Gastrocnemius medialis (tissue), 4 donors: ENCODE measurements around the gene CKAP4.

Experiments
- CTCF ChIP-seq, 5 experiments: fragments of 450-650 bp in 3 of 5; fragments of 200-600 bp in 2 of 5; sonication (generic) in 2 of 5; IDR thresholded peaks in 4 of 5; conservative IDR thresholded peaks in 1 of 5; 1 replicate in 4 of 5; 2 replicates in 1 of 5; pipeline ENCODE4 v1.5.1; 2016 to 2019; ENCODE audit warnings: antibody characterized with exemption in 5 of 5, mild to moderate bottlenecking in 3 of 5, moderate library complexity in 3 of 5
- POLR2A ChIP-seq, 2 donors: fragments of 450-650 bp; IDR thresholded peaks; one replicate each; pipeline ENCODE4 v1.6.1; 2017; ENCODE audit warnings: antibody characterized with exemption in 2 of 2, mild to moderate bottlenecking in 2 of 2, moderate library complexity in 2 of 2

- TF ChIP-seq CTCF (IDR thresholded peaks at IDR 0.05 in 4 of 5, conservative IDR thresholded peaks at IDR 0.05 in 1 of 5) (no peak), POLR2A (IDR thresholded peaks at IDR 0.05) (no peak)
Measured at GRCh38 chr12:106233011-106233410, 14.8 kb downstream of the CKAP4 start.
